Measurements from ENCODE around the gene ADAM30. TPM values are rescaled to one million over a fixed set of nuclear protein-coding genes. Genes with fewer than 3 reads are reported as not detected.
"Not testable (repeated sequence)": the region's sequence is repeated elsewhere in the genome, so short reads cannot be mapped to it uniquely, and the experiment has no call there.

ADAM30 gene
- total RNA-seq, 1 donor from 2014 or later = not detected

GRCh38 chr1:119844206-119844605, 52.1 kb downstream of the ADAM30 start:
- H3K9ac ChIP-seq; H3K4me3 ChIP-seq; H3K27me3 Mint-ChIP-seq (ENCODE audit: insufficient read depth, low read depth); H3K27ac Mint-ChIP-seq; H3K4me3 Mint-ChIP-seq; H3K36me3 Mint-ChIP-seq; H3K36me3 ChIP-seq; H3K4me1 Mint-ChIP-seq; H3K4me1 ChIP-seq; H3K79me2 ChIP-seq (ENCODE audit: low read depth); H3K4me2 ChIP-seq; DNase-seq (ENCODE audit: low spot score); H3K27me3 ChIP-seq; H3K27ac ChIP-seq; H3K9me3 ChIP-seq (ENCODE audit: low read depth); H3F3A ChIP-seq (ENCODE audit: low read depth); H4K20me1 ChIP-seq (ENCODE audit: low read depth); H3K9me3 Mint-ChIP-seq; H2AFZ ChIP-seq (replicated peaks): not testable (repeated sequence)
- TF ChIP-seq, protein P1, sequence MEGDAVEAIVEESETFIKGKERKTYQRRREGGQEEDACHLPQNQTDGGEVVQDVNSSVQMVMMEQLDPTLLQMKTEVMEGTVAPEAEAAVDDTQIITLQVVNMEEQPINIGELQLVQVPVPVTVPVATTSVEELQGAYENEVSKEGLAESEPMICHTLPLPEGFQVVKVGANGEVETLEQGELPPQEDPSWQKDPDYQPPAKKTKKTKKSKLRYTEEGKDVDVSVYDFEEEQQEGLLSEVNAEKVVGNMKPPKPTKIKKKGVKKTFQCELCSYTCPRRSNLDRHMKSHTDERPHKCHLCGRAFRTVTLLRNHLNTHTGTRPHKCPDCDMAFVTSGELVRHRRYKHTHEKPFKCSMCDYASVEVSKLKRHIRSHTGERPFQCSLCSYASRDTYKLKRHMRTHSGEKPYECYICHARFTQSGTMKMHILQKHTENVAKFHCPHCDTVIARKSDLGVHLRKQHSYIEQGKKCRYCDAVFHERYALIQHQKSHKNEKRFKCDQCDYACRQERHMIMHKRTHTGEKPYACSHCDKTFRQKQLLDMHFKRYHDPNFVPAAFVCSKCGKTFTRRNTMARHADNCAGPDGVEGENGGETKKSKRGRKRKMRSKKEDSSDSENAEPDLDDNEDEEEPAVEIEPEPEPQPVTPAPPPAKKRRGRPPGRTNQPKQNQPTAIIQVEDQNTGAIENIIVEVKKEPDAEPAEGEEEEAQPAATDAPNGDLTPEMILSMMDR (IDR thresholded peaks at IDR 0.05) = peak; percentile 60

Other genes starting within 250 kb of the ADAM30 start
- gene ZNF697, start 248.2 kb downstream of the ADAM30 start, total RNA-seq (ENCODE audit: low replicate concordance) = 8.3 and 9.8 TPM in 2 replicates
- 166 and 204 TPM in 2 replicates for gene PHGDH, start 184.6 kb downstream of the ADAM30 start, total RNA-seq (ENCODE audit: low replicate concordance)
- not detected in 2 replicates for gene HMGCS2, start 127.6 kb downstream of the ADAM30 start, total RNA-seq (ENCODE audit: low replicate concordance)
- not detected in 2 replicates for gene REG4, start 85.1 kb downstream of the ADAM30 start, total RNA-seq (ENCODE audit: low replicate concordance)
- 66.6 and 75.8 TPM in 2 replicates for gene NOTCH2, start 173.1 kb upstream of the ADAM30 start, total RNA-seq (ENCODE audit: low replicate concordance)

All from neural progenitor cell (in vitro differentiated cells).